ENCODE data around the gene DSCAML1.

DSCAML1 gene

DNA sequence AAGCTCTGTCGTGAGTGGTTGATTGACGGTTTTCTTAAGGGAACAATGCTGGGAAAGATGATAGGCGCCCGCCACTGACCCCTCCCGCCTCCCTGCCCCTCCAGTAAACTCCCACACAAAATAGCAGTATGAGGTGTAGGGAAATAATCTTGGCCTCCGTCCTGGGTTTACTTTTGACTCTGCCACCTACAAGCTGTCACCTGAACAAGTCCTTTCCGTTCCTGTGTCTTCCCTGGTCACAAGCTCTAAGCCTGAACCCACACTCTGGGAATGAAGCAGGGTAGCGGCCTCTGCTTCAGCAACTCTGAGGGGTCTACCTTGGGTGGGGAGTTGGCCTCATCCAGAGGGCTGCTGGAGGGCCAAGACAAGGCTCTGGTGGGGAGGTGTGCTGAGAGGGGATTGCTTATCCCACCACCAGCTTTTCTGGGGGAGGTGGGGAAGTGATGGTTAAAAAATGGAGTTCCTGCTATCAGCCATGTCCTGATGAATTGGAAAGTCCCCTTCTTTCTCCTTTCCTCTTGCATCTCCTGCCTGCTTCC lies 381.6 kb downstream of the DSCAML1 start (continued):
- no peak for TF ChIP-seq ZNF565 (CRISPR knock-in tag; conservative IDR thresholded peaks at IDR 0.05; ENCODE audit: low read depth)
- no peak for TF ChIP-seq ZNF70 (CRISPR knock-in tag; IDR thresholded peaks at IDR 0.05)

GRCh38 chr11:117414724-117415123 lies 382.3 kb downstream of the DSCAML1 start:
- TF ChIP-seq, protein P1, sequence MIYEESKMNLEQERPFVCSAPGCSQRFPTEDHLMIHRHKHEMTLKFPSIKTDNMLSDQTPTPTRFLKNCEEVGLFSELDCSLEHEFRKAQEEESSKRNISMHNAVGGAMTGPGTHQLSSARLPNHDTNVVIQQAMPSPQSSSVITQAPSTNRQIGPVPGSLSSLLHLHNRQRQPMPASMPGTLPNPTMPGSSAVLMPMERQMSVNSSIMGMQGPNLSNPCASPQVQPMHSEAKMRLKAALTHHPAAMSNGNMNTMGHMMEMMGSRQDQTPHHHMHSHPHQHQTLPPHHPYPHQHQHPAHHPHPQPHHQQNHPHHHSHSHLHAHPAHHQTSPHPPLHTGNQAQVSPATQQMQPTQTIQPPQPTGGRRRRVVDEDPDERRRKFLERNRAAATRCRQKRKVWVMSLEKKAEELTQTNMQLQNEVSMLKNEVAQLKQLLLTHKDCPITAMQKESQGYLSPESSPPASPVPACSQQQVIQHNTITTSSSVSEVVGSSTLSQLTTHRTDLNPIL (CRISPR knock-in tag; IDR thresholded peaks at IDR 0.05; ENCODE audit: low read depth): no peak
- no peak for TF ChIP-seq ZFP3 (CRISPR knock-in tag; IDR thresholded peaks at IDR 0.05)
- TF ChIP-seq TOX (CRISPR knock-in tag; IDR thresholded peaks at IDR 0.05; ENCODE audit: borderline replicate concordance): no peak
- no peak for TF ChIP-seq SNAI2 (CRISPR knock-in tag; IDR thresholded peaks at IDR 0.05)
- TF ChIP-seq, protein P2, sequence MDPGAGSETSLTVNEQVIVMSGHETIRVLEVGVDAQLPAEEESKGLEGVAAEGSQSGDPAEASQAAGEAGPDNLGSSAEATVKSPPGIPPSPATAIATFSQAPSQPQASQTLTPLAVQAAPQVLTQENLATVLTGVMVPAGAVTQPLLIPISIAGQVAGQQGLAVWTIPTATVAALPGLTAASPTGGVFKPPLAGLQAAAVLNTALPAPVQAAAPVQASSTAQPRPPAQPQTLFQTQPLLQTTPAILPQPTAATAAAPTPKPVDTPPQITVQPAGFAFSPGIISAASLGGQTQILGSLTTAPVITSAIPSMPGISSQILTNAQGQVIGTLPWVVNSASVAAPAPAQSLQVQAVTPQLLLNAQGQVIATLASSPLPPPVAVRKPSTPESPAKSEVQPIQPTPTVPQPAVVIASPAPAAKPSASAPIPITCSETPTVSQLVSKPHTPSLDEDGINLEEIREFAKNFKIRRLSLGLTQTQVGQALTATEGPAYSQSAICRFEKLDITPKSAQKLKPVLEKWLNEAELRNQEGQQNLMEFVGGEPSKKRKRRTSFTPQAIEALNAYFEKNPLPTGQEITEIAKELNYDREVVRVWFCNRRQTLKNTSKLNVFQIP (CRISPR knock-in tag; IDR thresholded peaks at IDR 0.05; ENCODE audit: borderline replicate concordance, low read depth): no peak
- TF ChIP-seq BACH2 (CRISPR knock-in tag; IDR thresholded peaks at IDR 0.05; ENCODE audit: borderline replicate concordance): no peak
- no peak for TF ChIP-seq ZNF8 (CRISPR knock-in tag; IDR thresholded peaks at IDR 0.05)
- TF ChIP-seq ISL1 (CRISPR knock-in tag; IDR thresholded peaks at IDR 0.05): no peak
- no peak for TF ChIP-seq ZNF565 (CRISPR knock-in tag; conservative IDR thresholded peaks at IDR 0.05; ENCODE audit: low read depth)
- no peak for TF ChIP-seq OSR1 (CRISPR knock-in tag; IDR thresholded peaks at IDR 0.05)
- no peak for TF ChIP-seq ZNF70 (CRISPR knock-in tag; IDR thresholded peaks at IDR 0.05)
- TF ChIP-seq ZFP30 (CRISPR knock-in tag; IDR thresholded peaks at IDR 0.05): no peak
- TF ChIP-seq CSRNP3 (CRISPR knock-in tag; IDR thresholded peaks at IDR 0.05): no peak
- TF ChIP-seq RARB (CRISPR knock-in tag; IDR thresholded peaks at IDR 0.05): no peak
- TF ChIP-seq, protein P3, sequence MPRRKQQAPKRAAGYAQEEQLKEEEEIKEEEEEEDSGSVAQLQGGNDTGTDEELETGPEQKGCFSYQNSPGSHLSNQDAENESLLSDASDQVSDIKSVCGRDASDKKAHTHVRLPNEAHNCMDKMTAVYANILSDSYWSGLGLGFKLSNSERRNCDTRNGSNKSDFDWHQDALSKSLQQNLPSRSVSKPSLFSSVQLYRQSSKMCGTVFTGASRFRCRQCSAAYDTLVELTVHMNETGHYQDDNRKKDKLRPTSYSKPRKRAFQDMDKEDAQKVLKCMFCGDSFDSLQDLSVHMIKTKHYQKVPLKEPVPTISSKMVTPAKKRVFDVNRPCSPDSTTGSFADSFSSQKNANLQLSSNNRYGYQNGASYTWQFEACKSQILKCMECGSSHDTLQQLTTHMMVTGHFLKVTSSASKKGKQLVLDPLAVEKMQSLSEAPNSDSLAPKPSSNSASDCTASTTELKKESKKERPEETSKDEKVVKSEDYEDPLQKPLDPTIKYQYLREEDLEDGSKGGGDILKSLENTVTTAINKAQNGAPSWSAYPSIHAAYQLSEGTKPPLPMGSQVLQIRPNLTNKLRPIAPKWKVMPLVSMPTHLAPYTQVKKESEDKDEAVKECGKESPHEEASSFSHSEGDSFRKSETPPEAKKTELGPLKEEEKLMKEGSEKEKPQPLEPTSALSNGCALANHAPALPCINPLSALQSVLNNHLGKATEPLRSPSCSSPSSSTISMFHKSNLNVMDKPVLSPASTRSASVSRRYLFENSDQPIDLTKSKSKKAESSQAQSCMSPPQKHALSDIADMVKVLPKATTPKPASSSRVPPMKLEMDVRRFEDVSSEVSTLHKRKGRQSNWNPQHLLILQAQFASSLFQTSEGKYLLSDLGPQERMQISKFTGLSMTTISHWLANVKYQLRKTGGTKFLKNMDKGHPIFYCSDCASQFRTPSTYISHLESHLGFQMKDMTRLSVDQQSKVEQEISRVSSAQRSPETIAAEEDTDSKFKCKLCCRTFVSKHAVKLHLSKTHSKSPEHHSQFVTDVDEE (CRISPR knock-in tag; IDR thresholded peaks at IDR 0.05): no peak
- no peak for TF ChIP-seq ESRRG (CRISPR knock-in tag; IDR thresholded peaks at IDR 0.05)
- TF ChIP-seq ZC3H10 (CRISPR knock-in tag; IDR thresholded peaks at IDR 0.05): no peak
- no peak for TF ChIP-seq ARNTL (CRISPR knock-in tag; IDR thresholded peaks at IDR 0.05; ENCODE audit: borderline replicate concordance, low read depth)

DNA sequence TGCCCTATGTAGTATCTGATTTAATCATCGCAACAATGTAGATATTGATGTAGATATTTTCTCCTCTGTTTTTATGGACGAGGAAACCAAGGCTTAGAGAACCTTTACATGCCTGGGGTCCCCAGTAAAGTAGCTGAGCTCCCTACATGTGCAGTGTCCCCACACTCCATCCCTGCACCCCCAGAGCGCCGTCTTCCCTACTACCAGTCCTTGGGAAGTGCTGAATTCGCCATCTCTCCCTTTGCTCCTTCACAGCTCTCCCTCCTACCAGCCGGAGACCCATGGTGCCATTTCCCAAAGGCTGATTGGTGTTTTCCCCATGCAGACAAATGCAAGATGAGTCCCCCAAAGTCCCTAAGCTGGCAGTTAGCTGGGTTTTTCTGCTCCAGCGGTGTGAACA lies 383.4 kb downstream of the DSCAML1 start:
- ATAC-seq: no peak
- TF ChIP-seq GLIS3 (CRISPR knock-in tag; IDR thresholded peaks at IDR 0.05): no peak
- no peak for TF ChIP-seq CSRNP3 (CRISPR knock-in tag; IDR thresholded peaks at IDR 0.05)
- no peak for TF ChIP-seq ZFP30 (CRISPR knock-in tag; IDR thresholded peaks at IDR 0.05)
- TF ChIP-seq ZNF565 (CRISPR knock-in tag; conservative IDR thresholded peaks at IDR 0.05; ENCODE audit: low read depth): no peak
- no peak for TF ChIP-seq ZNF8 (CRISPR knock-in tag; IDR thresholded peaks at IDR 0.05)
- TF ChIP-seq, protein P2 (CRISPR knock-in tag; IDR thresholded peaks at IDR 0.05; ENCODE audit: borderline replicate concordance, low read depth): no peak
- TF ChIP-seq, protein P1 (CRISPR knock-in tag; IDR thresholded peaks at IDR 0.05; ENCODE audit: low read depth): no peak
- no peak for TF ChIP-seq CSDC2 (CRISPR knock-in tag; IDR thresholded peaks at IDR 0.05)
- TF ChIP-seq ISL1 (CRISPR knock-in tag; IDR thresholded peaks at IDR 0.05): no peak
- TF ChIP-seq TOX (CRISPR knock-in tag; IDR thresholded peaks at IDR 0.05; ENCODE audit: borderline replicate concordance): no peak
- no peak for TF ChIP-seq RARB (CRISPR knock-in tag; IDR thresholded peaks at IDR 0.05)

More at GRCh38 chr11:117414724-117415123, 382.3 kb downstream of the DSCAML1 start:
- no peak for ATAC-seq

Measured in SK-N-SH treated with all-trans-retinoic acid at 6 μM for 48 hours (cell line).